Vagina (tissue), 2 donors: ENCODE data around the gene ZCCHC14.

Experiments
- POLR2A ChIP-seq, 2 donors: fragments of 450-650 bp; IDR thresholded peaks; one replicate each; pipeline ENCODE4 v1.6.1; 2017; ENCODE audit warnings: antibody characterized with exemption in 2 of 2, mild to moderate bottlenecking in 2 of 2, moderate library complexity in 2 of 2
- TF ChIP-seq, protein P1 (sequence below), 3 experiments: fragments of 450-650 bp in 2 of 3; fragments of 200-600 bp in 1 of 3; sonication (generic) in 1 of 3; IDR thresholded peaks; one replicate each; pipeline ENCODE4 v1.5.1; 2017 to 2019; ENCODE audit warnings: antibody characterized with exemption in 3 of 3, mild to moderate bottlenecking in 2 of 3, moderate library complexity in 2 of 3

DNA sequence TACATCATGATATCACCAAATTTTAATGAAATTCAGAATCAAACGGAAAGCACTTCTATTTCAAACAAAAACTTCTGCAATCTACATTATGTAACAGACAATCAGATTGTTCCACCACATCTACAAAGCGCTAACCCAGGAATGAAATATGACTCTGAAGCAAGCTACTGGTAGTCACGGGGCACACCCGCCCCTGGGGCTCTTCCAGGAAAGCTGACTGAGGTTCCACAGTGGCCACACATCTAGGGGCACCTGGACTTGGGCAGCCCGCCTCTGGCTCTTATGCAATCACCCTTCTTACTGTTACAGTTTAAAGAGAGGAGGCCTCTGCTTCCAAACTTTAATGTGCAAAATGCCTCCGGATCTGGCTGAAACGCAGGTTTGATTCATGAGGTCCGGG, 27.5 kb downstream of the ZCCHC14 start:
- TF ChIP-seq, protein P1, sequence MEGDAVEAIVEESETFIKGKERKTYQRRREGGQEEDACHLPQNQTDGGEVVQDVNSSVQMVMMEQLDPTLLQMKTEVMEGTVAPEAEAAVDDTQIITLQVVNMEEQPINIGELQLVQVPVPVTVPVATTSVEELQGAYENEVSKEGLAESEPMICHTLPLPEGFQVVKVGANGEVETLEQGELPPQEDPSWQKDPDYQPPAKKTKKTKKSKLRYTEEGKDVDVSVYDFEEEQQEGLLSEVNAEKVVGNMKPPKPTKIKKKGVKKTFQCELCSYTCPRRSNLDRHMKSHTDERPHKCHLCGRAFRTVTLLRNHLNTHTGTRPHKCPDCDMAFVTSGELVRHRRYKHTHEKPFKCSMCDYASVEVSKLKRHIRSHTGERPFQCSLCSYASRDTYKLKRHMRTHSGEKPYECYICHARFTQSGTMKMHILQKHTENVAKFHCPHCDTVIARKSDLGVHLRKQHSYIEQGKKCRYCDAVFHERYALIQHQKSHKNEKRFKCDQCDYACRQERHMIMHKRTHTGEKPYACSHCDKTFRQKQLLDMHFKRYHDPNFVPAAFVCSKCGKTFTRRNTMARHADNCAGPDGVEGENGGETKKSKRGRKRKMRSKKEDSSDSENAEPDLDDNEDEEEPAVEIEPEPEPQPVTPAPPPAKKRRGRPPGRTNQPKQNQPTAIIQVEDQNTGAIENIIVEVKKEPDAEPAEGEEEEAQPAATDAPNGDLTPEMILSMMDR (IDR thresholded peaks at IDR 0.05), result no peak
- no peak for TF ChIP-seq POLR2A (IDR thresholded peaks at IDR 0.05)
